ENCODE measurements around the gene STIM1. TPM values are rescaled to one million over a fixed set of nuclear protein-coding genes. Genes with fewer than 3 reads are reported as not detected.
A peak's percentile ranks its signal among the peaks of the same experiment; 100 is the strongest.

Gene STIM1
- total RNA-seq, 4 donors from 2014 or later, result 50.1 to 112 (median 63.3) TPM

- H3K4me1 ChIP-seq, result peaks cover 21 to 77% (median 54%) of the 10 kb centered on the region in 3 donors
Measured at GRCh38 chr11:3838504-3838903, 17.0 kb upstream of the STIM1 start.

DNA sequence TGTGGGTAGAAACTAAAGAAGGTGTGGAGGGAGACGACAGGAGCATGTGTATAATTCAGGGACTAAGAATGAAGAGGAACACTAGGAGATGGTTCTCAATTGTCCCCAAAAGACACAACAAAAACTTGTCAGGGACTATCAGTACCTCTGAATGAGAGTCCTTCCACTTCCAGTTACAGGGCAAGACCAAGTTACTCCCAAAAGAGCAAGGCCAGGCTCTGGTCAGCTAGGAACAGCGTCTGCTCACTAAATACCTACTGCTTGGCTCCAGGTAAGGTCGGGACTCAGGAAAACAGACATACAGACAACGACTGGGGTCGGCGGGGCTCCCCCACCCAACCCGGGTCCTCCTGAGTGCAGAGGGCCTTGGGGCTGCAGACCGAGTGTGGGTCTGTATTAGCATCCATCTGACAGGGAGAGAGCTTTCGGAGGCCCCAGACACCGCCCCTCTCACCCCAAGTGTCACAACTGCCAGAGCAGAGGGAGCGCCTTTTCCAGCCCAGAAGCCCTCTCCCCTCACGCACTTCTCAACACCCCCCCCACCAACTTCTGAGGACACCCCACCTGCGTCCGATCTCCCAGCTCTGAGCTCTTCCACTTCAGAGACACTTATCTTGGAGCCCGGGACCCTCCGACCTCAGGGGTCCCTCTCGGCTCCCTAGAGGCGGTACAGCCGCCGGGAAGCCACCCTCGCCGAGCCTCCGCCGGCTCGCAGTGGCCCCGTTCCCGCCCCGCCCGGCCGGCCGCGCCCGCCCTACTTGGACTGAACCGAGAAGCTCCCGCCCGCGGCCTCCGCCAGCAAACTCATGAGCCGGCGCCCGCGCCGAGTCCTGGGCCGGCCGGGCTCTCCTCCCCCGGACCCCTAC, 15.2 kb upstream of the STIM1 start:
- Histone ChIP-seq H3K4me3 (peak overlapping the region; percentile 75 to 98 (median 87)), H3K4me1 (peaks cover 21 to 62% (median 42%) of the 10 kb centered on the region in 3 donors), H3K27me3 (no peaks in the 10 kb centered on the region), H3K27ac (peak overlapping the region; percentile 98 to 100 (median 99)), H3K36me3 (no peaks in the 10 kb centered on the region), H3K9me3 (no peaks in the 10 kb centered on the region)
- TF ChIP-seq POLR2A (IDR thresholded peaks at IDR 0.05), result peak in 1 of 4 donors; percentile 72
- no peak for TF ChIP-seq CTCF (IDR thresholded peaks at IDR 0.05)
- intact Hi-C loops (cut with DNase I), result no loop called here
- DNase-seq, result no peak
- WGBS, 2 donors, result 3 to 6% methylated on average over 10 to 20 of the region's 46 CpGs

More at GRCh38 chr11:3838504-3838903, 17.0 kb upstream of the STIM1 start:
- 72% methylated on average over 2 of the region's 2 CpGs for WGBS, 2 donors
- TF ChIP-seq POLR2A (IDR thresholded peaks at IDR 0.05), result no peak
- no peak for TF ChIP-seq CTCF (IDR thresholded peaks at IDR 0.05)
- no peaks in the 10 kb centered on the region for H3K27me3 ChIP-seq
- intact Hi-C loops (cut with DNase I), result no loop called here
- H3K4me3 ChIP-seq, result peak overlapping the region in 3 of 4 donors; percentile 80 to 98 (median 94)
- peak overlapping the region; percentile 20 to 99 (median 36) for H3K27ac ChIP-seq
- no peaks in the 10 kb centered on the region for H3K9me3 ChIP-seq
- no peak for DNase-seq
- peaks cover 0 to 10% (median 0%) of the 10 kb centered on the region in 3 donors for H3K36me3 ChIP-seq

GRCh38 chr11:3840870-3841425, 14.5 kb upstream of the STIM1 start, which contains the start of gene RHOG:
Gene RHOG, minus strand, starts transcription at chr11:3840959. Its CDS starts 12,821 bp downstream, at chr11:3828138.
- peak within 1 kb of the TSS; percentile 98 to 100 (median 99) for H3K27ac ChIP-seq
- WGBS, 2 donors, result no CpG with 5 or more reads among the region's 42 CpGs

DNA sequence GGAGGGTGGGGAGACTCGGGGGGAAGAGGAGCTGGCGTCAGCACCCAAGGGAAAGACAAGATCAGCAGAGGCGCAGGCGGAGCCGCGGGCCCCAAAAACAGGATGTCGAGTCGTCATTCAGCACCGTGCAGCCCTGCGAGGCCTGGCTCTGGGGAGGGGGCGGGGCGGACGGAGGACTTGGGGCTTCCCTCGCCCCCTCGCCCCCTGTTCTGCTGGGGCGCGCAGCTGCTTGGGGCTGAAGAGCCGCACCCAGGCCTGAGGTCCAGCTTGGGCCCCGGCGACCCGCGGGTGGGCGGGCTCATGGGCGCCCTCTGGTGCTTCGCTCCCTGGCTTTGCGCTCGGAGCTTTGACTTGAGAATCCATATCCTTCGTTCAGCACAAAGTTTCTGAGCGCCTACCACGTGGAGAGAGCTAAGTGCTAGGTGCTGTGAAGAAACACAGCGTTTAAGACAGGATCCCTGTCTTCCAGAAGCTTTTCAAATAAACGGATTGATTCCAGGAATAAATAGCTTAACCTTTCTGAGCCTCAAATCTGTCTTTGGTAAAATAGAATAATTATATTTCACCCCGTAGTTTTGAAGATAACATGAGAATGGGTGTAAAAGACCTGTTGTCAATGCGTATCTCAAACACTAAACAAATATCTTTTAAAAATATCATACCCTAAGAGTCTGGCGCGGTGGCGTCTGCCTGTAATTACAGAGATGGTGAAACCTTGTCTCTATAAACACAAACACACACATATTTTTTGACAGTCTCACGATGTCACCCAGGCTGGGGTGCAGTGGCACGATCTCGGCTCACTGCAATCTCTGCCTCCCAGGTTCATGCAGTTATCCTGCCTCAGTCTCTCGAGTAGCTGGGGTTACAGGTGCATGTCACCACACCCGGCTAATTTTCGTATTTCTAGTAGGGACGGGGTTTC, 13.8 kb upstream of the STIM1 start:
- DNase-seq, result peak; percentile 85
- 38 to 60% methylated on average over 16 to 27 of the region's 44 CpGs for WGBS, 2 donors
- TF ChIP-seq CTCF (IDR thresholded peaks at IDR 0.05) (peak; percentile 52 to 79 (median 66)), POLR2A (IDR thresholded peaks at IDR 0.05) (peak in 1 of 4 donors; percentile 49)
- intact Hi-C loops (cut with DNase I), result no loop called here
- H3K4me3 ChIP-seq, result peak overlapping the region; percentile 75 to 98 (median 87)
- H3K4me1 ChIP-seq, result peaks cover 14 to 59% (median 28%) of the 10 kb centered on the region in 3 donors
- peak overlapping the region; percentile 98 to 100 (median 99) for H3K27ac ChIP-seq
- no peaks in the 10 kb centered on the region for H3K9me3 ChIP-seq
- H3K27me3 ChIP-seq, result no peaks in the 10 kb centered on the region
- H3K36me3 ChIP-seq, result no peaks in the 10 kb centered on the region

More at GRCh38 chr11:3840870-3841425, 14.5 kb upstream of the STIM1 start, which contains the start of gene RHOG:
- peak; percentile 85 for DNase-seq
- Histone ChIP-seq H3K36me3 (no peaks in the 10 kb centered on the region), H3K27me3 (no peaks in the 10 kb centered on the region), H3K4me1 (peaks cover 14 to 62% (median 35%) of the 10 kb centered on the region in 3 donors), H3K9me3 (no peaks in the 10 kb centered on the region), H3K4me3 (peak within 1 kb of the TSS; percentile 75 to 98 (median 87))
- TF ChIP-seq POLR2A (IDR thresholded peaks at IDR 0.05) (no peak), CTCF (IDR thresholded peaks at IDR 0.05) (no peak)
- intact Hi-C loops (cut with DNase I), result no loop called here
